Stomach (tissue), 4 donors: ENCODE data around the gene PTGDS.

Experiments
- EP300 ChIP-seq: sonication (generic); formaldehyde crosslinking; IDR thresholded peaks from one replicate; pipeline ENCODE4 v1.6.1; 2017; ENCODE audit warnings: antibody characterized with exemption
- POLR2A ChIP-seq, 4 donors: fragments of 450-650 bp; IDR thresholded peaks; one replicate each; pipeline ENCODE4 v1.6.1; 2016; ENCODE audit warnings: antibody characterized with exemption in 4 of 4, control low read depth in 2 of 4, mild to moderate bottlenecking in 1 of 4, moderate library complexity in 1 of 4
- POLR2AphosphoS5 ChIP-seq, 3 donors: sonication (generic); formaldehyde crosslinking; IDR thresholded peaks; one replicate each; pipeline ENCODE4 v1.6.1; 2016; ENCODE audit warnings: antibody characterized with exemption in 3 of 3
- TF ChIP-seq, protein P1 (sequence below), 7 experiments: fragments of 450-650 bp in 4 of 7; fragments of 200-600 bp in 3 of 7; sonication (generic) in 3 of 7; IDR thresholded peaks; one replicate each; pipeline ENCODE4 v1.5.1; 2016 to 2019; ENCODE audit warnings: antibody characterized with exemption in 7 of 7, control low read depth in 2 of 7, mild to moderate bottlenecking in 1 of 7

- TF ChIP-seq EP300 = no peak
- TF ChIP-seq, protein P1, sequence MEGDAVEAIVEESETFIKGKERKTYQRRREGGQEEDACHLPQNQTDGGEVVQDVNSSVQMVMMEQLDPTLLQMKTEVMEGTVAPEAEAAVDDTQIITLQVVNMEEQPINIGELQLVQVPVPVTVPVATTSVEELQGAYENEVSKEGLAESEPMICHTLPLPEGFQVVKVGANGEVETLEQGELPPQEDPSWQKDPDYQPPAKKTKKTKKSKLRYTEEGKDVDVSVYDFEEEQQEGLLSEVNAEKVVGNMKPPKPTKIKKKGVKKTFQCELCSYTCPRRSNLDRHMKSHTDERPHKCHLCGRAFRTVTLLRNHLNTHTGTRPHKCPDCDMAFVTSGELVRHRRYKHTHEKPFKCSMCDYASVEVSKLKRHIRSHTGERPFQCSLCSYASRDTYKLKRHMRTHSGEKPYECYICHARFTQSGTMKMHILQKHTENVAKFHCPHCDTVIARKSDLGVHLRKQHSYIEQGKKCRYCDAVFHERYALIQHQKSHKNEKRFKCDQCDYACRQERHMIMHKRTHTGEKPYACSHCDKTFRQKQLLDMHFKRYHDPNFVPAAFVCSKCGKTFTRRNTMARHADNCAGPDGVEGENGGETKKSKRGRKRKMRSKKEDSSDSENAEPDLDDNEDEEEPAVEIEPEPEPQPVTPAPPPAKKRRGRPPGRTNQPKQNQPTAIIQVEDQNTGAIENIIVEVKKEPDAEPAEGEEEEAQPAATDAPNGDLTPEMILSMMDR (IDR thresholded peaks at IDR 0.05) = no peak
- no peak for TF ChIP-seq POLR2A (IDR thresholded peaks at IDR 0.05)
- no peak for TF ChIP-seq POLR2AphosphoS5 (IDR thresholded peaks at IDR 0.05)
Measured at GRCh38 chr9:136964171-136964689, 13.1 kb upstream of the PTGDS start.
